HepG2 (cell line): Measurements from ENCODE around the gene HSD17B2. TPM values are rescaled to one million over a fixed set of nuclear protein-coding genes. Genes with fewer than 3 reads are reported as not detected.
A peak's percentile ranks its signal among the peaks of the same experiment; 100 is the strongest.

Experiments used
- AGO1 ChIP-seq: fragments of 200-400 bp; formaldehyde crosslinking; IDR thresholded peaks from 2 replicates; pipeline ENCODE4 v1.6.1; 2017; ENCODE audit warnings: mild to moderate bottlenecking, low read depth, low read length, moderate library complexity; ENCODE audit not compliant: poor library complexity, severe bottlenecking
- FOXK1 ChIP-seq: sonication (generic); formaldehyde crosslinking; IDR thresholded peaks from 2 replicates; pipeline ENCODE4 v1.4.0; 2020; ENCODE audit warnings: low read depth, missing genetic modification reagents, borderline replicate concordance
- GTF2F1 ChIP-seq: fragments of 150-350 bp; IDR thresholded peaks from 2 replicates; pipeline ENCODE4 v1.6.1; 2014; ENCODE audit warnings: low read length
- HINFP ChIP-seq: sonication (generic); formaldehyde crosslinking; IDR thresholded peaks from 2 replicates; pipeline ENCODE4 v1.4.0; 2020; ENCODE audit warnings: low read depth, mild to moderate bottlenecking, missing genetic modification reagents
- HMGA1 ChIP-seq: sonication (generic); formaldehyde crosslinking; conservative IDR thresholded peaks from 2 replicates; pipeline ENCODE4 v1.4.0; 2020; ENCODE audit warnings: missing genetic modification reagents
- KMT2B ChIP-seq: IDR thresholded peaks from 2 replicates; pipeline ENCODE4 v1.6.1; 2016; ENCODE audit warnings: missing genetic modification reagents, missing compliant biosample characterization
- MTA1 ChIP-seq: sonication (generic); formaldehyde crosslinking; IDR thresholded peaks from 2 replicates; pipeline ENCODE4 v1.4.0; 2020; ENCODE audit warnings: missing genetic modification reagents, mild to moderate bottlenecking, borderline replicate concordance
- NFE2L2 ChIP-seq: fragments of 150-350 bp; IDR thresholded peaks from 2 replicates; pipeline ENCODE4 v1.6.1; 2014; ENCODE audit warnings: low read length
- NFYC ChIP-seq: IDR thresholded peaks from 2 replicates; pipeline ENCODE4 v1.6.1; 2016; ENCODE audit warnings: missing genetic modification reagents, missing compliant biosample characterization
- REPIN1 ChIP-seq: sonication (generic); formaldehyde crosslinking; IDR thresholded peaks from 2 replicates; pipeline ENCODE4 v1.8.0; 2022; ENCODE audit warnings: missing genetic modification reagents, low read depth, mild to moderate bottlenecking, borderline replicate concordance
- RNF2 ChIP-seq: fragments of 450-650 bp; conservative IDR thresholded peaks from 2 replicates; pipeline ENCODE4 v1.6.1; 2016; ENCODE audit warnings: low read depth
- ZNF136 ChIP-seq: sonication (generic); formaldehyde crosslinking; IDR thresholded peaks from 2 replicates; pipeline ENCODE4 v1.8.1; 2022; ENCODE audit warnings: low read depth, mild to moderate bottlenecking, moderate library complexity, missing genetic modification reagents
- ZNF549 ChIP-seq: sonication (generic); formaldehyde crosslinking; IDR thresholded peaks from 2 replicates; pipeline ENCODE4 v1.5.0; 2020; ENCODE audit warnings: missing genetic modification reagents
- ZNF556 ChIP-seq: sonication (generic); formaldehyde crosslinking; IDR thresholded peaks from 2 replicates; pipeline ENCODE4 v1.4.0; 2020; ENCODE audit warnings: mild to moderate bottlenecking, missing genetic modification reagents, borderline replicate concordance
- ZNF776 ChIP-seq: sonication (generic); formaldehyde crosslinking; IDR thresholded peaks from 2 replicates; pipeline ENCODE4 v1.4.0; 2020; ENCODE audit warnings: mild to moderate bottlenecking, missing genetic modification reagents
- ZZZ3 ChIP-seq: sonication (generic); formaldehyde crosslinking; IDR thresholded peaks from 2 replicates; pipeline ENCODE4 v1.4.0; 2020; ENCODE audit warnings: missing genetic modification reagents, mild to moderate bottlenecking, borderline replicate concordance
- polyA plus RNA-seq, 8 experiments: library from polyadenylated mRNA; depleted of rRNA in 3 of 8; stranded (reverse) in 7 of 8; unstranded in 1 of 8; fragments of >200 nt; fragmentation: Illumina TruSeq in 4 of 8; extraction: Trizol in 4 of 8; gene quantifications; 2 replicates each; pipeline versions ENCODE4 v1.2.1 to v1.2.3, GENCODE V29; 2011 to 2016; ENCODE audit warnings: low read depth in 4 of 8, missing spikeins in 1 of 8, mixed read lengths in 1 of 8; ENCODE audit not compliant: insufficient read depth in 1 of 8
- total RNA-seq, 5 experiments: library from RNA; depleted of rRNA; stranded (reverse); fragments of >200 nt; fragmentation: Illumina TruSeq; extraction: Trizol; gene quantifications; 2 replicates each; pipeline ENCODE4 v1.2.3, GENCODE V29; 2016; ENCODE audit warnings: low read depth in 1 of 5
- TF ChIP-seq, protein P1 (sequence below): sonication (generic); formaldehyde crosslinking; IDR thresholded peaks from 2 replicates; pipeline ENCODE4 v1.5.0; 2020; ENCODE audit warnings: missing genetic modification reagents, mild to moderate bottlenecking, borderline replicate concordance
- TF ChIP-seq, protein P2 (sequence below): sonication (generic); formaldehyde crosslinking; IDR thresholded peaks from 2 replicates; pipeline ENCODE4 v1.5.0; 2020; ENCODE audit warnings: mild to moderate bottlenecking, low read depth, missing genetic modification reagents, borderline replicate concordance

HSD17B2 gene
- total and polyA plus RNA-seq, 2 of the 13 experiments (the other 11 are each of a cell fraction or from before 2014, with no cell fraction given): 26.3 to 69.3 TPM

DNA sequence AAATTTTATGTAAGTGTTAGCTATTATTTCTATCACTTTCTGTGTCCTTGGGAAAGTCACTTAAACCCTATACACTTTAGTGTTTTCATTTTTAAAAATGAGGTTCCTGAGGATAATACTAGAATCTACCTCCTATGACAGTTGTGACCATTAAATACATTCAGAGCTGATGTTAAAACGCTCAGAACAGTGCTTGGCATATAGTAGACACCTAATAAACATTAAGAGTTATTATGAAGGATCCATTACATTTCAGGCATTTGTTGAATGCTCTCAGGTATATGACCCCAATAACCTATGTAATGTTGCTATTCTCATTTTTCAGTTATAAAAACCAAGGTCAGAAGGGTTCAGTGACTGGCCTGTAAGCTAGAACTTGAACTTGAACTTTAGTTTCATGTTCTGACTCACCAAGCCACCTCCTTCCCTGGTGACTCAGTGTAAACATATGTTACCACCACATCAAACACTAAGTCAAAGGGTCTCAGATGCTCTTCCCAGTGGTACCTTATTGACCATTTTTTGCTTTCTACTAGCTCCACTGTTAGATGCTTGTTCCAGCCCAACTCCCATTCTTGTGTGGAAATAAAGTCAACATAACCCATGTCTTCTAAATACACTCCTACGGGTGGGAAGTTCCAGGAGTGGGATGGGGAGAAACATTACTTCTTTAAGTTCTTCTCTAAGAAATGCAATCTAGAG, 47.6 kb downstream of the HSD17B2 start (continued):
- TF ChIP-seq REPIN1 (0 out of 2 replicates have a peak, but pooled peaks have one; percentile 30), HMGA1 (CRISPR knock-in tag) (no peak), RNF2 (peak; percentile 55; the same call in 1 of the 2 replicates), ZNF556 (CRISPR knock-in tag) (no peak), NFYC (CRISPR knock-in tag) (0 out of 2 replicates have a peak, but pooled peaks have one; percentile 26), ZNF549 (CRISPR knock-in tag) (no peak), ZZZ3 (no peak), KMT2B (CRISPR knock-in tag) (no peak), ZNF776 (CRISPR knock-in tag) (no peak), HINFP (CRISPR knock-in tag) (no peak), MTA1 (CRISPR knock-in tag) (no peak), NFE2L2 (no peak), ZNF136 (no peak), AGO1 (no peak), GTF2F1 (no peak), FOXK1 (peak; percentile 99)
- TF ChIP-seq, protein P1, sequence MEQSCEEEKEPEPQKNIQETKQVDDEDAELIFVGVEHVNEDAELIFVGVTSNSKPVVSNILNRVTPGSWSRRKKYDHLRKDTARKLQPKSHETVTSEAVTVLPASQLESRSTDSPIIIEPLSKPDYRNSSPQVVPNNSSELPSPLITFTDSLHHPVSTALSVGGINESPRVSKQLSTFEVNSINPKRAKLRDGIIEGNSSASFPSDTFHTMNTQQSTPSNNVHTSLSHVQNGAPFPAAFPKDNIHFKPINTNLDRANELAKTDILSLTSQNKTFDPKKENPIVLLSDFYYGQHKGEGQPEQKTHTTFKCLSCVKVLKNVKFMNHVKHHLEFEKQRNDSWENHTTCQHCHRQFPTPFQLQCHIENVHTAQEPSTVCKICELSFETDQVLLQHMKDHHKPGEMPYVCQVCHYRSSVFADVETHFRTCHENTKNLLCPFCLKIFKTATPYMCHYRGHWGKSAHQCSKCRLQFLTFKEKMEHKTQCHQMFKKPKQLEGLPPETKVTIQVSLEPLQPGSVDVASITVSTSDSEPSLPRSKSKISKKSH: no peak
- TF ChIP-seq, protein P2, sequence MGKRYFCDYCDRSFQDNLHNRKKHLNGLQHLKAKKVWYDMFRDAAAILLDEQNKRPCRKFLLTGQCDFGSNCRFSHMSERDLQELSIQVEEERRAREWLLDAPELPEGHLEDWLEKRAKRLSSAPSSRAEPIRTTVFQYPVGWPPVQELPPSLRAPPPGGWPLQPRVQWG: no peak
